22Rv1 (cell line): ENCODE data around the gene KIFC1.

ENCODE experiments used
- CTCF ChIP-seq: fragments of 450-650 bp; IDR thresholded peaks from 2 replicates; pipeline ENCODE4 v1.5.1; 2017; ENCODE audit warnings: mild to moderate bottlenecking
- ZFX ChIP-seq: fragments of 450-650 bp; IDR thresholded peaks from 2 replicates; pipeline ENCODE4 v1.6.1; 2017; ENCODE audit warnings: antibody characterized with exemption, borderline replicate concordance

DNA sequence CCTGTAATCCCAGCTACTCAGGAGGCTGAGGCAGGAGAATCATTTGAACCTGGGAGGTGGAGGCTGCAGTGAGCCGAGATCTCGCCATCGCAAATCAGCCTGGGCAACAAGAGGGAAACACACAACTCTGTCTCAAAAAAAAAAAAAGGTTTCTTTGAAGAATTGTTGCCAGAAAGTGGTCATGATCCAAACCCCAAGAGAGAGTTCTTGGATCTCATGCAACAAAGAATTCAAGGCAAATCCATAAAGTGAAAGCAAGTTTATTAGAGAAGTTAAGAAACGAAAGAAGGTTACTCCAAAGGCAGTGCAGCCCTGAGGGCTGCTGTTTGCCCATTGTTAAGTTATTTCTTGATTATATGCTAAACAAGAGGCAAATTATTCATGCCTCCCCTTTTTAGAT is 14.5 kb upstream of the KIFC1 start:
- no peak for TF ChIP-seq CTCF
- TF ChIP-seq ZFX: no peak
